ENCODE data around the gene ZNF23. TPM values are rescaled to one million over a fixed set of nuclear protein-coding genes. Genes with fewer than 3 reads are reported as not detected.

Gene ZNF23
- total and polyA plus RNA-seq, 10 of the 15 experiments (the other 5 are each of a cell fraction or from before 2014, with no cell fraction given) = 3.6 to 11.5 (median 8.7) TPM

- Histone ChIP-seq H3K9me3 (replicated peaks; ENCODE audit: control insufficient read depth, insufficient read depth, low read length) (no peaks in the 10 kb centered on the region), H3K4me2 (ENCODE audit: control insufficient read depth, insufficient read depth) (no peak overlapping the region), H3K9ac (ENCODE audit: control insufficient read depth, insufficient read depth, low read length) (no peak overlapping the region), H3K27me3 (replicated peaks in 1 of 2; ENCODE audit: control insufficient read depth in 2 of 2, insufficient read depth in 2 of 2, low read length in 1 of 2) (no peaks in the 10 kb centered on the region), H4K20me1 (ENCODE audit: control insufficient read depth, insufficient read depth) (no peaks in the 10 kb centered on the region), H3K4me3 (no peak overlapping the region), H3K27ac (ENCODE audit: control insufficient read depth, insufficient read depth) (no peak overlapping the region), H3K36me3 (ENCODE audit: control insufficient read depth in 2 of 2, insufficient read depth in 2 of 2, low read length in 1 of 2) (no peaks in the 10 kb centered on the region), H2AFZ (ENCODE audit: control insufficient read depth, low read depth, low read length) (no peak overlapping the region), H3K79me2 (ENCODE audit: control insufficient read depth, insufficient read depth, low read length) (no peaks in the 10 kb centered on the region), H3K4me1 (ENCODE audit: control insufficient read depth, insufficient read depth, low read length) (no peaks in the 10 kb centered on the region; the same call in 1 of the 2 replicates)
- no peak for DNase-seq (ENCODE audit: low read depth, low spot score)
- WGBS (ENCODE audit: insufficient coverage, insufficient replicate concordance, low lambda C conversion rate, missing lambda C conversion rate) = 46% methylated on average over 2 of the region's 2 CpGs
- CTCF ChIA-PET = interaction anchor here (1.5 kb wide), 1 partner anchor 29 kb away, joined by 4 read pairs; no protein-coding TSS in a partner anchor
- intact Hi-C loops (cut with micrococcal nuclease; ENCODE audit: unreplicated experiment) = no loop called here
- FAIRE-seq = no peak
- POLR2A ChIA-PET = no interaction called here
- no TSS peak for BruUV-seq (replicated peaks)
- in situ Hi-C loops (cut with MboI) = no loop called here
- SMC1A ChIA-PET (ENCODE audit: uncharacterized antibody, unreplicated experiment) = no interaction called here
- RAD21 ChIA-PET (ENCODE audit: unreplicated experiment) = no interaction called here
- no peak for ATAC-seq
- TF ChIP-seq NFXL1 (IDR thresholded peaks at IDR 0.05; ENCODE audit: borderline replicate concordance) = no peak
- TF ChIP-seq KLF5 (IDR thresholded peaks at IDR 0.05; ENCODE audit: partially characterized antibody) = no peak
- TF ChIP-seq SPI1 (IDR thresholded peaks at IDR 0.05; ENCODE audit: borderline replicate concordance, insufficient read depth, low read depth, low read length) = no peak
- TF ChIP-seq NR2F1 (conservative IDR thresholded peaks at IDR 0.05) = no peak
- no peak for TF ChIP-seq IRF4 (IDR thresholded peaks at IDR 0.05; ENCODE audit: low read depth, low read length)
- TF ChIP-seq SREBF2 (IDR thresholded peaks at IDR 0.05; ENCODE audit: low read length) = no peak
- TF ChIP-seq MYB (IDR thresholded peaks at IDR 0.05; ENCODE audit: borderline replicate concordance, low read depth, low read length) = no peak
- TF ChIP-seq STAT1 (conservative IDR thresholded peaks at IDR 0.05) = no peak
- TF ChIP-seq TARDBP (IDR thresholded peaks at IDR 0.05; ENCODE audit: borderline replicate concordance) = no peak
- no peak for TF ChIP-seq CTCF (IDR thresholded peaks at IDR 0.05 in 2 of 3, conservative IDR thresholded peaks at IDR 0.05 in 1 of 3; ENCODE audit: control insufficient read depth in 2 of 3, extremely low read depth in 1 of 3, insufficient read depth in 1 of 3, low read depth in 3 of 3, low read length in 3 of 3)
- no peak for TF ChIP-seq NFYA (IDR thresholded peaks at IDR 0.05; ENCODE audit: borderline replicate concordance, low read depth, low read length)
- no peak for TF ChIP-seq EP300 (IDR thresholded peaks at IDR 0.05; ENCODE audit: borderline replicate concordance in 1 of 2, control insufficient read depth in 1 of 2, low read depth in 2 of 2, low read length in 2 of 2)
- no peak for TF ChIP-seq HCFC1 (IDR thresholded peaks at IDR 0.05; ENCODE audit: low read length)
- TF ChIP-seq ZSCAN29 (IDR thresholded peaks at IDR 0.05) = no peak
- TF ChIP-seq SMAD5 (IDR thresholded peaks at IDR 0.05; ENCODE audit: low read depth) = no peak
- TF ChIP-seq POLR2AphosphoS2 (IDR thresholded peaks at IDR 0.05; ENCODE audit: low read depth, low read length) = no peak
- no peak for TF ChIP-seq RCOR1 (conservative IDR thresholded peaks at IDR 0.05; ENCODE audit: low read depth, low read length)
- no peak for TF ChIP-seq ZBTB11 (CRISPR knock-in tag; IDR thresholded peaks at IDR 0.05)
Observed at GRCh38 chr16:71472051-71472450, 10.0 kb upstream of the ZNF23 start.

All from GM12878 (cell line).